ES-I3 (cell line): ENCODE data around the gene VAV3.
"Not testable (repeated sequence)": the region's sequence is repeated elsewhere in the genome, so short reads cannot be mapped to it uniquely, and the experiment has no call there.

Experiments
- H3K36me3 ChIP-seq: 2 replicates; pipeline ENCODE4 v1.6.1; 2013; ENCODE audit warnings: mild to moderate bottlenecking, low read length, control low read depth, moderate library complexity; ENCODE audit not compliant: insufficient read depth
- H3K4me1 ChIP-seq: 2 replicates; pipeline ENCODE4 v1.6.1; 2013; ENCODE audit warnings: mild to moderate bottlenecking, control low read depth, low read length; ENCODE audit not compliant: insufficient read depth
- H3K9ac ChIP-seq: 2 replicates; pipeline ENCODE4 v1.6.1; 2013; ENCODE audit warnings: low read depth, mild to moderate bottlenecking, low read length, moderate library complexity
- H3K9me3 ChIP-seq: 2 replicates; pipeline ENCODE4 v1.6.1; 2013; ENCODE audit warnings: mild to moderate bottlenecking, low read length, moderate library complexity; ENCODE audit not compliant: control insufficient read depth, insufficient read depth

VAV3 gene

DNA sequence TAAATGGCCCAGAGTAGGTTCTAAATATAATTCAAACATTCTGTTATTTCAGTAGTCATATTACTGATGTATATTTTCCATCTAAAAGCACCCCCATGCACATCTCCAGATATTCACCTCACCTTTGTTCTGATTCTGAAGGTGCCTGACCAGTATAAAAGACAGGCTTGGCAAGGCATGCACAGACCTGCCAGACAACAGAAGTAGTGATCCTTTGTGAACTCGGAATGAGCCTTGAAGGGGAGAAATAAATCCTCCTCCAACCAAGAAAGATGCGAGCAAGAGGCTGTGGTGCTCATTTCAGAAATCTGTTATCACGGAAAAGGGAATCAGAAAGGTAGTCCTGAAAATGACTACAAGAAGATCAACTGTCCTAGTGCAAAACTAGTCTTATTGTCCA is 287.3 kb downstream of the VAV3 start:
- H3K9me3 ChIP-seq = no peaks in the 10 kb centered on the region; the same call in 1 of the 2 replicates
- no peak overlapping the region for H3K9ac ChIP-seq
- no peaks in the 10 kb centered on the region for H3K36me3 ChIP-seq
- H3K4me1 ChIP-seq = no peaks in the 10 kb centered on the region; the same call in 1 of the 2 replicates

GRCh38 chr1:107674486-107674885 is 290.5 kb downstream of the VAV3 start:
- Histone ChIP-seq H3K9me3 (no peaks in the 10 kb centered on the region; the same call in 1 of the 2 replicates), H3K36me3 (no peaks in the 10 kb centered on the region), H3K9ac (no peak overlapping the region), H3K4me1 (no peaks in the 10 kb centered on the region)

GRCh38 chr1:107673006-107673405 is 292.0 kb downstream of the VAV3 start:
- no peaks in the 10 kb centered on the region for H3K36me3 ChIP-seq
- no peaks in the 10 kb centered on the region; the same call in 1 of the 2 replicates for H3K9me3 ChIP-seq
- no peak overlapping the region for H3K9ac ChIP-seq
- no peaks in the 10 kb centered on the region for H3K4me1 ChIP-seq

GRCh38 chr1:107670397-107671040 is 294.5 kb downstream of the VAV3 start:
- H3K9me3 ChIP-seq = no peaks in the 10 kb centered on the region; the same call in 1 of the 2 replicates
- no peaks in the 10 kb centered on the region for H3K36me3 ChIP-seq
- no peak overlapping the region for H3K9ac ChIP-seq
- H3K4me1 ChIP-seq = no peaks in the 10 kb centered on the region

- no peaks in the 10 kb centered on the region for H3K4me1 ChIP-seq
- H3K9me3 ChIP-seq = no peaks in the 10 kb centered on the region
- H3K36me3 ChIP-seq = no peaks in the 10 kb centered on the region
- no peak overlapping the region for H3K9ac ChIP-seq
Measured at GRCh38 chr1:107669996-107670395, 295.0 kb downstream of the VAV3 start.

DNA sequence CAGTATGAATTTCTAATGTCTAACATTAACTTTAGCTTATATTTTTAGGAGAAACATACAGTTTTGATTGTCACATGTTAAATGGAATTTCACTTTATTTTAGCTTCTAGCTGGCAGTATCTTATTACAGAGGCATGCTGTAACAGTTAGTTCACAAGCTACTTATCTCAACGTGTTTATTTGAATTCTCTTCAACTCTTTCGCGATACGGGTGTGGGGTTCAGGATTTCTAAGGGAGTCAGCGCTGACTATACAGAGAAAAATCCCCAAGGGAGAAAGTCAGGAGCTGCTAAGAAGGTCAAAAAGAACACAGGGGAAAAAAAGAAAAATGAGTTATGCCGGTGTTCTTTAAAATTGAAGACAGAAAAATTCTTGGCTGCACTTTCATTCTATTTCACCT is 296.2 kb downstream of the VAV3 start:
- H3K9me3 ChIP-seq = no peaks in the 10 kb centered on the region

DNA sequence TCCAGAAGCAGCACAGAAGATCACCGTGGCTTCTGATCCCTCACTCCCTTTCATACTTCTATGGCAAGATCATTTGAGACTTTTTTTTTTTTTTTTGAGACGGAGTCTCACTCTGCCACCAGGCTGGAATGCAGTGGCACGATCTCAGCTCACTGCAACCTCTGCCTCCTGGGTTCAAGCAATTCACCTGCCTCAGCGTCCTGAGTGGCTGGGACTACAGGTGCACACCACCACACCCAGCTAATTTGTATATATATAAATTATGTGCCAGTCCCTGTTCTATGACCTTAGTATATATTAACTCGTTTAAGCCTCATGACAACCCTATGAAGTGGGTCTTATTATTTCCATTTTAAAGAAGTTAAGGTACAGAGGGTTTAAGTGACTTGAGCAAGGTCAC is 298.5 kb downstream of the VAV3 start:
- H3K9ac ChIP-seq = no peak overlapping the region
- no peaks in the 10 kb centered on the region for H3K4me1 ChIP-seq
- no peaks in the 10 kb centered on the region for H3K36me3 ChIP-seq

More for the DNA sequence above, 296.2 kb downstream of the VAV3 start:
- H3K36me3 ChIP-seq = no peaks in the 10 kb centered on the region
- H3K4me1 ChIP-seq = no peaks in the 10 kb centered on the region
- H3K9ac ChIP-seq = no peak overlapping the region

GRCh38 chr1:107664982-107665925 is 299.7 kb downstream of the VAV3 start:
- H3K36me3 ChIP-seq = no peaks in the 10 kb centered on the region
- H3K4me1 ChIP-seq = no peaks in the 10 kb centered on the region
- H3K9ac ChIP-seq = no peak overlapping the region
- no peaks in the 10 kb centered on the region for H3K9me3 ChIP-seq

More for the DNA sequence above, 298.5 kb downstream of the VAV3 start:
- no peaks in the 10 kb centered on the region for H3K9me3 ChIP-seq

DNA sequence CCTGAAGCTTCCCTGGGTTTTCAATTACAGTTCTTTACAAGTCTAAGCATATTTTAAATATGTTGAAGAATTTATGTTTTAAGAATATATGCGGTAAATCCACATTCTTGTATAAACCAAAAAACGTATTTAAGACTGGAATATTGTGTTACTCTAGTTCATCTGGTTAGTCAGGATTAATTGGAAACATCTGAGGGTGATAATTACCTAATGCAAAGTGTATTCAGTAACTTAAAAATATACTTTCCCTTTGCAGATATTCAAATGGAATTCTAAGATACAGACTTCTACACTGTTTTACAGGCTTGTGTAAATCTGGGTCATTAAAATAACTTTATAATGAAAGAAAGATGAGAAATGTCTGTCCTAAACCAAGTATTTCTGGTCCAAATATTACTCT is 302.0 kb downstream of the VAV3 start:
- Histone ChIP-seq H3K4me1 (no peaks in the 10 kb centered on the region), H3K9me3 (no peaks in the 10 kb centered on the region), H3K36me3 (no peaks in the 10 kb centered on the region), H3K9ac (no peak overlapping the region)

- Histone ChIP-seq H3K9ac (no peak overlapping the region), H3K36me3 (no peaks in the 10 kb centered on the region), H3K9me3 (no peaks in the 10 kb centered on the region), H3K4me1 (no peaks in the 10 kb centered on the region)
Measured at GRCh38 chr1:107661158-107661557, 303.8 kb downstream of the VAV3 start.

- no peaks in the 10 kb centered on the region for H3K9me3 ChIP-seq
- no peak overlapping the region for H3K9ac ChIP-seq
- no peaks in the 10 kb centered on the region for H3K4me1 ChIP-seq
- no peaks in the 10 kb centered on the region for H3K36me3 ChIP-seq
Measured at GRCh38 chr1:107659961-107660360, 305.0 kb downstream of the VAV3 start.

GRCh38 chr1:107657356-107657755 is 307.6 kb downstream of the VAV3 start:
- Histone ChIP-seq H3K9ac (no peak overlapping the region), H3K9me3 (no peaks in the 10 kb centered on the region), H3K36me3 (no peaks in the 10 kb centered on the region), H3K4me1 (peaks cover 3% of the 10 kb centered on the region; the same call in 1 of the 2 replicates)

- Histone ChIP-seq H3K9me3 (no peaks in the 10 kb centered on the region), H3K36me3 (no peaks in the 10 kb centered on the region; the same call in 1 of the 2 replicates), H3K9ac (no peak overlapping the region), H3K4me1 (peaks cover 3% of the 10 kb centered on the region; the same call in 1 of the 2 replicates)
Measured at GRCh38 chr1:107653765-107654164, 311.2 kb downstream of the VAV3 start.

- no peaks in the 10 kb centered on the region; the same call in 1 of the 2 replicates for H3K36me3 ChIP-seq
- H3K9ac ChIP-seq = no peak overlapping the region
- no peaks in the 10 kb centered on the region for H3K9me3 ChIP-seq
- peaks cover 3% of the 10 kb centered on the region; the same call in 1 of the 2 replicates for H3K4me1 ChIP-seq
Measured at GRCh38 chr1:107653005-107653404, 312.0 kb downstream of the VAV3 start.

DNA sequence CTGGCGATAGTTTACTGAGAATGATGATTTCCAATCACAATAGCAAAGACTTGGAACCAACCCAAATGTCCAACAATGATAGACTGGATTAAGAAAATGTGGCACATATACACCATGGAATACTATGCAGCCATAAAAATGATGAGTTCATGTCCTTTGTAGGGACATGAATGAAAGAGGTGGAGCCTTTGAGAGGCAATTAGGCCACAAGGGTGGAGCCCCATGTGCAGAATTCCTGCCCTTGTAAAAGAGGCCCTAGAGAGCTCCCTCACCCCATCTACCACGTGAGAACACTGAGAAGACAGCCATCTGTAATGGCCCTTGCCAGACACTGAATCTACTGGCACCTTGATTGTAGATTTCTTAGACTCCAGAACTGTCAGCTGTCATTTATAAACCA is 314.2 kb downstream of the VAV3 start:
- H3K9me3 ChIP-seq, H3K4me1 ChIP-seq, H3K9ac ChIP-seq, H3K36me3 ChIP-seq: not testable (repeated sequence)
